H4 (cell line): Measurements from ENCODE around the gene NCS1. TPM values are rescaled to one million over a fixed set of nuclear protein-coding genes. Genes with fewer than 3 reads are reported as not detected.
A peak's percentile ranks its signal among the peaks of the same experiment; 100 is the strongest.

ENCODE experiments used
- DNase-seq: peaks from one replicate; pipeline ENCODE4 v3.0.0-alpha.2; 2015; ENCODE audit warnings: low spot score
- total RNA-seq: library from RNA; depleted of rRNA; stranded (reverse); fragments of >200 nt; shearing (Covaris generic); gene quantifications from 2 replicates; pipeline ENCODE4 v1.2.3, GENCODE V29; 2014; rRNA removed

Gene NCS1
- total RNA-seq: 39.3 and 40.3 TPM in 2 replicates

- DNase-seq: peak; percentile 56
Observed at GRCh38 chr9:130172161-130172857, at the start of gene NCS1. Gene NCS1, plus strand, starts transcription at chr9:130172404. Its CDS starts 260 bp downstream, at chr9:130172664.

- no peak for DNase-seq
Observed at GRCh38 chr9:130122456-130122855, 49.7 kb upstream of the NCS1 start.

GRCh38 chr9:130124085-130124860 is 47.9 kb upstream of the NCS1 start:
- no peak for DNase-seq

DNA sequence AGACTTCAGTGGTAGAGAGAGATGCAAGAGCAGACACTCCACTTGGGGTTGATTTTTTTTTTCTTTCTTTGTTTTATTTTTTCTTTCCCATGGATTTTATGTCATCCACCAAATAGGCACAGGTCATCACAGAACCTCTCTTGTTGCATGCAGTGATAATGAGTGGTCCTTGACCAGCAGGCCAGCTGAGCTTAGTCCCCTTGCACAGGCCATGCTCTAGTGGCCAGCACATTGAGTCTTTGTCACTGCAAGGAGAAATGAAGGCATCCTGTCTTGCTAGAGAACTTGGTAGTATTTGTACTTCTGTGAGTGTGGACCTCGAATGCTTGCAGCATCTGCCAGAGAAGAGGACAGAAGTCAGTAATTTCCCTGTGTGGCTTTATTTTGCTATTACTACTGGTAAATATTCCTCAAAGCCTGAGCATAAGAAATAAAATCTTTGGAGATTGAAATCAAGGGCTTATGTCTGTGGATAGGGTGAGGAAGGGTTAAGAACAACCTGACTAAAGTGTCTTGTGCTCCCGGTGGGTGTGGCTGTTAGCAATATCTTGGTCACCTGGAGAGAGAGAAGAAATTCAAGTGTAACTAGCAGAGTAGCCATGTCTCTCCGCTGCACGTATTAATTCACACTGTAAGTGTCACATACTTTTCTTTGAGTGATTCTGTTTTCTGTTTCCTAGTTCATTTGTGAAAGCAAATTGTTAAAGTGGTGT is 45.3 kb upstream of the NCS1 start:
- DNase-seq: no peak

- peak; percentile 27 for DNase-seq
Observed at GRCh38 chr9:130128251-130128650, 44.0 kb upstream of the NCS1 start.

DNA sequence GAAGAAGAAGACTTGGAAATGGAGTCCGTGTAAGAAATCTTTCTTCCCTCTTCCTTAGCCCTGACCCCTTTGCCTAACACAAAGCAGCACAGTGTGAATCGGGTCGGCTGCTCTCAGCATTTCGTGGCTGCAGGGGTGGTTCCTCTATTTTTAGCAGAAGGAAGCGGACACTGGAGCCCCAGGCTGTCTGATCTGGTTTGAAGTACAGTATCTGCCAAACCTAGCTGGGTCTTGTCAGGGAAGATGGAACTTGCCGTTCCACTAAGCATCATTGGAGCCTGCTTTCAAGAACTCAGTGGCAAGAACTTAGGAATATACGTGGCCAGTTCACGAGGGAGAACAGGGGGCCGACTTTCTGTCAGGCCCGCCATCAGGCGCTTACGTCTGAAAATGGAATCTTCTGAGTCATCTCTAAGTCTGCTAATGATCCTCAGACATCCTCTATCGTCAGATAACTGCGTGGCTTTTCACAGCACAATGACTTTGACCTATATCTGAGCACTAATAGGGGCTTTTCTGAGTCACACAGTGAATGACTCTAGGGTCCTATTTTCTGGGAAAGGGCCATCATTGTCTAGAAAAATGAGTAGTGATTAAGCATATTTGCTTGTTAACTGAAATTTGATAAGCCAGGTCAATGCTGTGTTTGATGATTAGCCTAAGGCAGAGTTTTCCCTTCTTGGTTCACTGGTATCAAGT is 43.3 kb upstream of the NCS1 start:
- DNase-seq: peak; percentile 34

- DNase-seq: no peak
Observed at GRCh38 chr9:130129432-130130061, 42.7 kb upstream of the NCS1 start.

DNA sequence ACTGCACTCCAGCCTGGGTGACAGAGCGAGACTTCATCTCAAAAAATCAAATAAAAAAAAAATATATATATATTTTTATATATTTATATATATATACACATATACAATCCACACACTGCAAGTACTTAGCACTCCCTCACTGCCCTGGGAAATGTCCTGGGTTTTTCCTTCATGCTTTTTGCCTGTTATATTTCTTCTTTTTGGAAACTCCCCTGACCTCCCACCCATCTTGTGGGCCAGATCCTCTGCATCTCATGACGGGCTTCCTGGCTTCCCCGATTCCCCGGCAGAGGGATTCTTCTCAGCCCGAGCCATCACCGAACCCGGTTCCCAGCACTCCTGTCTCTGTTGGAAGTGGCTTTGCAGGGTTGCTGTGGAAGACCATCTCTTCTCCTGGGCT is 39.5 kb upstream of the NCS1 start:
- no peak for DNase-seq

- DNase-seq: no peak
Observed at GRCh38 chr9:130137081-130137640, 35.0 kb upstream of the NCS1 start.

GRCh38 chr9:130137641-130138081 is 34.5 kb upstream of the NCS1 start:
- DNase-seq: no peak

- peak; percentile 66 for DNase-seq
Observed at GRCh38 chr9:130138171-130138653, 34.0 kb upstream of the NCS1 start.

DNA sequence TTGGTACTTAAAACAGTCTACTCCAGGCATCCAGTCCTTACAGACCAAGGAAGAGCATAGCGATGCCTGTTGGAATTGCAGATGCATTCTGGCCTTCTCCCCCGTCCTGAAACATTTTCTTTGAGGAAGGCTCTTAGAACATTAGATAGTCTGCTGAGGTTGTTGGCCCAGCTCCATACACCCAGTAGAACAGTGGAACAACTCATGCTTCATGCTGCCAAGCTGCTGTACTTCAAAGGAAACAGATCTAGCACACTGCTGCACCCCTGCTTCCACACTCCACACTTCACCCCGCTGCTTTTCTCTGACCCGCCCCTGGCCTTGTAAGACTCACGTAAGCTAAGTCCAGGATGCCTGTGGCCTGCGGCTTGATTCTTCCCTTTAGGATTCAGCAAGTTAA is 33.4 kb upstream of the NCS1 start:
- peak; percentile 69 for DNase-seq

DNA sequence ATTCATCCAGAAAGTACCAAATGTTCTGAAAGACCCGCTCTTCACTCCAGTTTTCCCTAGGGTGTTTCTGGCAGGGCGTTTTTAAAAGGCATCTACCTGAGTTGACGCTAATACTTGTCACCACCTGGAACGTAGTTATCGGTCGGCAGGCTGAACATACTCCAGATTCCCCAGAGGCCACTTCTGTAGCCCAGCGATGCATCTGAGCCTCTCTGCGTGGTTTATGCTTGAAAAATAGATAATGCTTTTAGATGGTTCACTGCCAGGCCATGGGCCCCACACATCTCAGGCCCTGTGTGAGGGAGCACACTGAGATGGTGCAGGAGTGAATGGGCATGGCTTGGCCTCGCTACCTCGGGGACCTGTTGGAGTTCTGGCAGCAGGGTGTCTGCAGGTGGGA is 33.0 kb upstream of the NCS1 start:
- no peak for DNase-seq

DNA sequence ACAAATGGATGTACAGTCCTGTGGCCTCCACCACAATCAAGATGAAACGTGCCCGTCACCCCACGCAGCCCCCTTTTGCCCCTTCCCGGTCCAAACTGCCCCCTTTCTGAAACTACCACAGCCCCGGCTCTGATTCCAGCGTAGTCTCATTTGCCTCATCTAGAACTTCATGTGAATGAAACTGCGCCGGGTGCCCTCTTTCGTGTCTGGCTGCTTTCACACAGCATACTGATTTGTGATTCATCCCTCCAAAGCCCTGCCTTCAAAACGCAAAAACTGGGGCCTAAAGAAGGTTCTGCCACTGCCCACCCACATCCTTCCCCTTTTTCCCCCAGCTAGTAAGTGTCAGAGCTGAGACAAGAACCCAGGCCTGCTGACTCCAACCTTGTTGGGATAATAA is 31.5 kb upstream of the NCS1 start:
- no peak for DNase-seq

GRCh38 chr9:130142056-130142455 is 30.1 kb upstream of the NCS1 start:
- DNase-seq: no peak

GRCh38 chr9:130142641-130143040 is 29.6 kb upstream of the NCS1 start:
- DNase-seq: no peak

DNA sequence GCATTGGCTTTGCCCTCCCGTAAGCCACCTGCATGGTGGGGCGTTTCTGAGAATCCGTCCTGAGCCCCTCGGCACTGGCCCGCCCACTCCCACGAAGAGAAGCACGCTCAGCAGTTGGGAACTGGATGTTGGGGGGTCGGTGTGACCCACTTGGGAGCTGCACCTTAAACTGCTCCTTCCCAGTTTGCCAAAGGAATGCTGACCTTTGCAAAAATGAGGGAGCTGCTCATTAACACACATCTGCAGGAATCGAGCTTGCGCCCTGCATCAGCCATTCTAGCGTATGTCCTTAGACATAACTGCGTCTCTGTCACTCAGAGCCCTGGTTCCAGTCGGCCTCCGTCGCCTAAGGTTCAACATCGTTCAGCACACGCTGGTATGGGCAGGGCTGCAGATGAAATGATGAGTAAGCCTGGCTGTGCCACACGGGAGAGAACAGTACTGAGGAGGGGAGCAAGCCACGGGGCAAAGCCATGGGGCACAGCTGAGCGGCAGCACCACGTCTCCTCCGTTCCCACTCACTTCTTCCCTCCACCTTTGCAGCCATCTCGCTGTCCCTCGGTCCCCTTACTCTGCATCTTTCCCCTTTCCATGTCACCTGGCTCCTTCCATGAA is 28.8 kb upstream of the NCS1 start:
- no peak for DNase-seq

DNA sequence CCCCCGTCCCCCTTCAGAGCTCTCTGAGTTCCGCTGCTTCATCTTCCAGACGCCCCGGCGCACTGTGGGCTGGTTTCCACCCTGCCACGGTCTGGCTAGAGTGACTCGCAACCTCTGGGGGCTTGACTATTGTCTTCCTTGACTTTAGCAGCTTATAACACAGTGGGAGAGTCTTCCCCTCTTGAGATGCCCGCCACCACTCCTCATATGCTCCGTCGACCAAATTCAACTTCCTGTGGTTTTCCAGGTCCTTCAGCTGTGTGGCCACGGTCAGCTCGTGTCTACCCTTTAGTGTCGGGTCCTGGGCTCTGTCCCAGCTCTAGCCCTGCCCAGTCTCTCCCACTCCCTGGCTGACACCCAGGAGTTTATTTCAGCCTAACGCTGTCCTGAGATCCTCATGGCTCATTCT is 28.2 kb upstream of the NCS1 start:
- DNase-seq: peak; percentile 25

- no peak for DNase-seq
Observed at GRCh38 chr9:130144703-130145102, 27.5 kb upstream of the NCS1 start.

DNA sequence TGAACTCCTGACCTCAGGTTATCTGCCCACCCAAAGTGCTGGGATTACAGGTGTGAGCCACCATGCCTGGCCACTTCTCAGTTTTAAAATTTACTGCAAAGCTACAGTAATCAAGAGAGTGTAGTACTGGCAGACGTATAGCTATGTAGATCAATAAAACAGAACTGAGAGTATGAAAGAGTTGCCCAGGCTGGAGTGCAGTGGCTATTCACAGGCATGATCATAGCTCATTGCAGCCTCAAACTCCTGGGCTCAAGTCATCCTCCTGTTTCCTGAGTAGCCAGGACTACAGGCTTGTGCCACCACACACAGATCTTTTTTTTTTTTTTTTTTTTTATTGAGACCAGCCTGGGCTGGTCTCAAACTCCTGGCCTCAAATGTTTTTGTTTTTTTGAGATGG is 26.5 kb upstream of the NCS1 start:
- no peak for DNase-seq

GRCh38 chr9:130147198-130147597 is 25.0 kb upstream of the NCS1 start:
- no peak for DNase-seq
